GM12801 (cell line): ENCODE measurements around the gene SLBP.

Source experiments
- CTCF ChIP-seq: IDR thresholded peaks from one replicate; pipeline ENCODE4 v1.5.1; 2011; ENCODE audit warnings: control low read depth; ENCODE audit not compliant: insufficient read length; ENCODE audit errors: extremely low read depth

The SLBP gene

DNA sequence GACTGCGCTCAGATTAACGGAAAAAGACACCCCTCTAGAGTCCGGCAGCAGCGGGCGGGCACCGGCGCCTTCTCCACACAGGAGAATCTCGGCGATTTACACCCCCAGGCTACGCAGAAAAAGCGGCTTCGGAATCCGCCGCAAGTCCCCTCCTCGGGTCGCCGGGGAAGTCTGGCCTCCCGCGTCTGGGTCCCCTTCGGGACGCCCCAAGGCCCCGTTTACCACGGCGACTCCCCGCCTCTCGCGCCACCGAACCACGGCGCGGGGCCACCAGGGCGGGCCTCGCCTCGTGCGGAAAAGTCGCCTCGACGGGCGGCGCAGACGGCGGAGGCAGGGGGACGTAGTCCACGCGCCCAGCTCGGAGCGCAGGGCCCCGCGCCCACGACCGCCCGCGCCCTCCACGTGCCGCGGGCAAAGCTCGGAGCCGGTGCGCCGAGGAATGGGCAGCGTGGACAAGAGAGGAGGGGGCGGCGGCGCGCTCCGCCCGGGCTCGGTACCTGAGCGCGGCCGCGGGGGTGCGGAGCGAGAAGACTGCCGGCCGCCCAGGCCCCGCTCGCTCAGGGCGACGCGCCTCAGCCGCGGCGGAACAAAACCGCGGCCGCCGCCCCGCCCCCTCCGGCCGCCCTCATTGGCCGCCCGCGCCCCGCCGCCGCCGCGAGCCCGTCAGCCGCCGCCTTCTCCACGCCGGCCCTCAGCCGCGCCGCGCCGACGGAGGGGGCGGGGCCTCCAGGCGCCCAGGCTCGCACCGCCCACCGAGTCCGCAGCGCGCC is 28.2 kb downstream of the SLBP start, which contains the start of gene FAM53A:
FAM53A (minus strand) TSS at position 578 of the 770 bp plus-strand sequence. CDS start 15,572 bp downstream, outside the sequence.
- TF ChIP-seq CTCF, result no peak

DNA sequence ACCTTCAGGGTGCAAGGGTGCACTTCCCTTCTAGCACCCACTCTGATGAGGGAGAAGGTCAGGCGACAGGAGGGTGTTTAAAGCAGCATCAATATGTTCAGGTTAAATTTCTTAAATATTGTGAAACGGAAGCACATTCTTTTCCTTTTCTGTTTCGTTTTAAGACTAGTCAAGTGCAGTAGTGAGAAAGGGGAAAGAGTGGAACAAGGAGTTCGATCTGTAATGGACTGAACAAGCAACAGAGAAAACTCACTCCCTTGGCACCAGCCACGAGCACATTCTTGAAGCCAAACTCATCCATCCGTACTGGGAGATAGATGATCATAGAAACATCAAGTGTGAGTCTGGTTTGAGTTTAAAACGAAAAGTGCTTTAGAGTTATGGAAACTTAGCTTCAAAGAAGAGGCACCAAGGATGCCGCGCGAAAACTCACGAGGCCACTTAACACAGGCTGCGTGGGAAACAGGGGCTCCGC is 28.8 kb downstream of the SLBP start:
- TF ChIP-seq CTCF, result no peak

GRCh38 chr4:1682860-1683259 is 29.3 kb downstream of the SLBP start:
- no peak for TF ChIP-seq CTCF

GRCh38 chr4:1678244-1678643 is 33.9 kb downstream of the SLBP start:
- no peak for TF ChIP-seq CTCF

DNA sequence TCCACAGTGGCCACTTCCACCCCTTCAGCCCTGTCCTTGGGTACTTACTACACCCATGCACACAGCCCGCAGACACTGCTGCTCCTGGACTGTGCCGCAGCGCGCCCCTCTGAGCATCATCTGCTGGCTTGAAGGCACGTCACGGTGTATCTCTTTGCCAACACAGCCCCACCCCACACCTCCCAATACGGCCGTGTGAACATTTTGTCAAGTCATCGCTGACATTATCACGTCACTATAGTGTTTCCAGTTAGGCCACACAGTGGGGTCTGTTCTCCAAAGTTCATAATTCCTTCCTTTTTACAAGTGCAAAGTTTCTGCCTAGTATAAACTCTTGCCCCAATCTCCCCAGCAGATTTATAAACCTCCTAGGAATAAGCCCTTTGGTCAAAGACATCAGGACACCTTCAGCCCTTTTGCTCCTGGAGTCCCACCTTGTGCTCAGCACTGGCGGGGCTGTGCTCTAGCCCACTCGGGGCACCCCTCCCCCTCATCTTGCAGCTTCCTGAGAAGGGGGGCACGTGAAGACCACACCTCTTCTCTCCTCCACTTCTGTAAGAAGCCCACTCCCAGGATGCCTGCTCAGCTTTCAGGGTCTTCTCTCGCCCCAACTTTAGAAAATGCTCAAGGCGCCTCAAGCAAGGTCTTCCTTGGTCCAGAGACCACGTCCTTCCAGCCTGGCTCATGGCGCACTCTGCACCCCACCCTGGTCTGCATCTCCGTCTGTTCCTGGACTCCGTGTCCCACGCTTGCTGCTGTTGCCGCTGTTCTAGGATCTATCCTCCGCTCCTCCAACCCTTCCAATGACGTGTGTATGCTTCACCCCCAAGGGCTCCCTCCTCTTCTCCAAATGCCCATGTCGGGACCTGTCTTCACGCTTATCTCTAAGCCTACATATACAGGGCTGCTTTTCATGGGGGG is 35.3 kb downstream of the SLBP start:
- no peak for TF ChIP-seq CTCF

- no peak for TF ChIP-seq CTCF
These were observed 36.3 kb downstream of the SLBP start for GRCh38 chr4:1675802-1676137.

DNA sequence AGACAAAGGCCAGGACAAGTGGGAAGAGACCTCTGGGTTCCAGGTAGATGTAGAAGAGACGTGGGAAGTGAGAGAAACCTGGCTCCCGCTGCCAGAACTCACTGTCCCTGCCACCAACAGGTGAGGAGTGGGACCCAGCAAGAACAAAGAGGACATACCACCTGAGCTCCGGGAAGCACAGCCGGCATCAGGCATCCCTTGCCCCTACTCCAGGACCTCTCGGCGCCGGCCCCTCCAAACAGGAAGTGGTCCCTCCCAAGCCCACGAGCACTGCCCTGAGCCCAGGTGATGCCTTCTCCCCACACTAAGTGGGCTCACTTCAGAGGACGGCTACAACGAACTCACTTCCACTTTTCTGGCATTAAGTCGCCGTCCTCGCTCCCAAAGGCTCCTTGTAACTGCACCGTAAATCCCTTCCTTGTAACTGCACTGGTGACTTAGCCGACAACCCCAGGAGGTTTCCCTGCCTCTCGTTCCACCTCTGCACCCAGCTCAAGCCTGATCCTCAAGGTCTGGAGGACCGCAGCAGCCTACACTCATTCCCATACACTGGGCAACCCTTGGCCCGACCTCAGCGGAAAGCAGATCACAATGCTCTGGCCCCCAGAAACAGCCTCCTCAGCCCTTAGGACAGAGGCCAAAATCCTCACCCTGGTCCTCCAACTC is 36.9 kb downstream of the SLBP start:
- TF ChIP-seq CTCF, result no peak
